NCI-H1105 (cell line): Measurements from ENCODE around the gene WBP2NL.

Source experiments
- DNase-seq: peaks from one replicate; lab custom pipeline; 2025; lab: John Stamatoyannopoulos, UW

The WBP2NL gene

GRCh38 chr22:42072606-42073330 is 74.2 kb downstream of the WBP2NL start:
- no peak for DNase-seq

- DNase-seq: no peak
Measured at GRCh38 chr22:42073621-42074041, 75.0 kb downstream of the WBP2NL start.

GRCh38 chr22:42074132-42074811 is 75.7 kb downstream of the WBP2NL start, which contains the start of gene PHETA2:
TSS of gene PHETA2 (plus strand) at chr22:42074248. CDS start at chr22:42077294, 3,046 bp downstream.
- no peak for DNase-seq

GRCh38 chr22:42074846-42075676 is 76.5 kb downstream of the WBP2NL start:
- DNase-seq: no peak

- no peak for DNase-seq
Measured at GRCh38 chr22:42076764-42077485, 78.3 kb downstream of the WBP2NL start.

- DNase-seq: no peak
Measured at GRCh38 chr22:42077486-42078125, 79.0 kb downstream of the WBP2NL start.
